HG02642 (cell line): ENCODE data around the gene NPTN.
"Not testable (repeated sequence)": the region's sequence is repeated elsewhere in the genome, so short reads cannot be mapped to it uniquely, and the experiment has no call there.

Source experiments
- ATAC-seq: cut with Tn5 transposase; IDR thresholded peaks from one replicate; pipeline ENCODE4 v1.9.1; 2021; ENCODE audit warnings: mild to moderate bottlenecking; ENCODE audit not compliant: unreplicated experiment, poor library complexity

NPTN gene

DNA sequence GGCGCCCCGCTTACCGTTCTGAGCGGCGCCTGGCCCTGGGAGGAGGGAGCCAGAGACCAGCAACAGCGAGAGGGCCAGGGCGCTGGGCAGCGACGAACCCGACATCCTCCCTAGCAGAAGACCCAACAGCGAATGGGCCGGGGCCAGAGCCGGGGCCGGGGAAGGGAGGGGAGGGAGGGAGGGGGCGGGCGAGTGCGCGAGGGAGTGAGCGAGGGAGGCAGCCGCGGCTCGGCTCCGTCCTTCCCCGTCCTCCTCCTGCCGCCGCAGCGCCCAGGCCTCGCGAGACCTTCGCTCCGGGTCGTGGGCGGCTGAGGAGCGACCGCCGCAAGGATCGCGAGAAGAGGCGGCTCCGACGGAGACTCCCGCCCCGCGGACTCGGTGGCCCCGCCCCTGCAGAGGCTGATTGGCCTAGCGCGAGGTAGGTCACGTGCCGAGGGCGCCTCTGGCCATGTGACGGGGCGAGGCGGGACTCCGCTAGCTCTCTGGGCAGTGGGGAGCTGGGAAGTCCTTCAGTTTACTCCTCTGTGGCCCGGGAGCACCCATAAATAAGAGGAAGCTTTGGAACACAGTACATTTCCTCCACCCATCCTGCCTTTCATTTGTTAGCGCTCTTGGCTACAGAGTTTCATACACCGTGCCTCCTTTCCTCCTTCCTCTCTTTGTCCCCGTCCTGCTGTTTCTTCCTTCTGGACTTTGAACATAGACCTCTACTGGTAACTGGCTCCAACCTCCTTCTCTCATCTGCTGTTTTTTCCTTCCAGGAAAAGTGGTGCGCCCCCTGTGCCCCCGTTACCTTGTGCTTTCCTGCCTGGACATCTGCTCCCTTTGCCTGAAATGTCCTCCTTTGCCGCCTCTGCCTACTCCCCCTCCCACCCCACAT, at the start of gene NPTN:
Gene NPTN, minus strand, starts transcription at position 279 of the 880 bp plus-strand sequence. Its CDS starts 174 bp downstream, at position 105.
- peak; percentile 90 for ATAC-seq

DNA sequence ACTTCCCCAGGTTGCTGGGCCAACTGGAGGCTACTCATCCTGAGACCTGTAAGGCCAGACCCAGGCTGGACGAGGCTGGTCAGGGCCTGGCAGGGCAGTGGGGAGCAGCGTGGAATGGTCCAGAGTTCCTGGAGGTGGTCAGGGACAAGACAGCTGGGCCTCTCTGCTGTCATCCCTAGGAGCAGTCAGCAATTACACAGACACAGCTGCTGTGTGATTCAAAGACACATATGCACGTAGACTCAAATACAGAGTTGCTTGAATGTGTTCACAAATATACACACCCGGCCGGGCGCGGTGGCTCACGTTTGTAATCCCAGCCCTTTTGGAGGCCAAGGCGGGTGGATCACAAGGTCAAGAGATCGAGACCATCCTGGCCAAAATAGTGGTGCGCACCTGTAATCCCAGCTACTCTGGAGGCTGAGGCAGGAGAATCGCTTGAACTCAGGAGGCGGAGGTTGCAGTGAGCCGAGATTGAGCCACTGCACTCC, 49.5 kb upstream of the NPTN start:
- ATAC-seq = no peak

DNA sequence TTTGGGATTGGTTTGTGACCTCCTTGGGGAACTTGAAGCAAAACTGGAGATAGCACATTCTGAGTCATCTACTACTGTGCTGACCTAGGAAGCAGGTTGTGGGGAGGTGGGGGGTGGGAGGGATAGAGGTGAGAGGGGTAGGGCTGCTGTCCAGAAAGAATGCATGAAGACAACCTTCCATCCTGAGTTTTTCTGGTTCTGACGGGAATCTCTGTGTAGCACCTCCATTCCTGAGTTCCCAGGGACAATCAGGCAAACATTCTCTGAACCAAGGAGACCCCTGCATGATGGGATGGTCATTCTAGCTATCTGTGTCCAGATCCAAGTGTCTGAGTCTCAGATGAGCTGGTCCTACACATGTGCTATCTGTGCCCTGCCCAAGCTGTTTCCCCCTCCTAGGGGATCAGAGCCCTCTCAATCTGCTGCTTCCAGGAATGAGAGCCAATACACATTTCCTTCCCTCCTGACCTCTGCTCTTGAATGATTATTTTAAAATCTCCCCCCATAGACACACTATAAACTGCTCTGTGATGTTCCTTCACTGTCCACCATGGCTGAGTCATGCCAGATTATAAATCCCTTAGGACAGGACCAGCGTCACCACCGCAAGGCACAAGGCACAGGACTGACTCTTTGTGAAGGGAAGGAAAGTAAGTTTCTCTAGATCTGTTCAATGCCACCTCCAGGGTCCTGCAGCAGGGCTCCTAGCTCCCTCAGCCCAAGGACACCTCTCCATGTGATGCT, 48.8 kb upstream of the NPTN start:
- no peak for ATAC-seq

DNA sequence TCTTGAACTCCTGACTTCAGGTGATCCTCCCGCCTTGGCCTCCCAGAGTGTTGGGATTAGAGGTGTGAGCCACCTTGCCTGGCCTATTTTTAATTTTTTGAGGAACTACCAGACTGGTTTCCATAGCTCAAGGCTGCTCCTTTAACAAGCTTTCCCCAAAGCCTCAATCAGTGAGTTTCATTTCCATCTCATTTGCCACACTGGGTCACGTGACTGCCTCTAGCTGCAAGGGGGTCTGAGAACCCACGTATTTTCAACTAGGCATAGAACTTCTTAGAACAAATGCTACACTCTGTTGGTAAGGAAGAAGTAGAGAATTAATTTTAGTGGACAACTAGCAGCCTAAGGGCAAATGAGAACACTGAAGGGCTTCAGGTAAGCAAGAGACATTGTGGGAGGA, 47.9 kb upstream of the NPTN start:
- ATAC-seq = no peak

DNA sequence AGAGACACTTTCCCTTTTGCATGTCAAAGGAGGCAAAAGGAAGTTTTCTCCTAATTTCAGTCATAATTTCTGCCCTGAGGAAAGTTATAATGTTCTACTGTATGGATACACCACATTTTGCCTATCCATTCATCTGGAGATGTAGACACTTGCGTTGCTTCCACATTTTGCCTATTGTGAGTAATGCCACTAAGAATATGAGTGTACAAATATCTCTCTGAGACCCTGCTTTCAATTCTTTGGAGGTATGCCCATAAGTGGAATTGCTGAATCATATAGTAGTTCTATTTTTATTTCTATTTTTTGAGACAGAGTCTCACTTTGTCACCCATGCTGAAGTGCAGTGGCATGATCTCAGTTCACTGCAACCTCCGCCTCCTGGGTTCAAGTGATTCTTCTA, 47.4 kb upstream of the NPTN start:
- ATAC-seq = no peak

DNA sequence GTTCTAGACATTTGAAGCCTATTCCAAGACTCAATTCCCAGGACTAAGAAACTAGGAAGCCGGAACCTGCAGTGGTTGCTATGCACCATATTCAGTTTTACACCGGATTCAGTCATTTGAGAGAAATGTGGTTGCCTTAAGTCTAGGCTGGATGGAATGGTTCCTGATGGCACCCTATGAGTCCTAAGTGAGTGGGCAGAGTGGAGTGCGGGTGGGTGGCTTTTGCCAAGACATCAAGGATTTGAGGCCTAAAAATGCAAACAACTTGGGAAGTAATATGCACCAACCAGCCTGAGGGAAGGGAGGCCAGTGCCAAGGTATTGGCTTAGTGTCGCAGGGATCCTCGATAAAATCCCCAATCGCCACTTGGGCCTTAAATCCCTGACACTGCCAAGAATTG, 46.8 kb upstream of the NPTN start:
- no peak for ATAC-seq

DNA sequence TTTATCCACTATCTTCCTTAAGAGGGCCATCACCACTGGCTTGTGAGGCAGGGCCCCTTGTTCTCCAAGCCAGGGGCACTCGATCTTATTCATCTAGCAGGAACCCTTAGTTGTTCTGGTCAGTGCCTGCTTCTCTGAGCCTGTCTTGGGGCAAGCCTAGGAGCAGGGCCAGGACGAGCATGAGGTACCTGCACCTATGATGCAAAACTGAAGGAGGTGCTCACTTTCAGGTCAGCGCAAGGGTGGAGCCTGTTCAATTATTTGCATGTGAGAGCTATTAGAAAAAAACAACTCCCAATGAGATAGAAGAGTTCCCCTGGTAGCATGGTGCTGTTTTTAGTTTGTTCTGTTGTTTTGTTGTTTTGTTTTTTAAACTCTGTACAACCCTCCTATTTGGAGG, 46.0 kb upstream of the NPTN start:
- no peak for ATAC-seq

DNA sequence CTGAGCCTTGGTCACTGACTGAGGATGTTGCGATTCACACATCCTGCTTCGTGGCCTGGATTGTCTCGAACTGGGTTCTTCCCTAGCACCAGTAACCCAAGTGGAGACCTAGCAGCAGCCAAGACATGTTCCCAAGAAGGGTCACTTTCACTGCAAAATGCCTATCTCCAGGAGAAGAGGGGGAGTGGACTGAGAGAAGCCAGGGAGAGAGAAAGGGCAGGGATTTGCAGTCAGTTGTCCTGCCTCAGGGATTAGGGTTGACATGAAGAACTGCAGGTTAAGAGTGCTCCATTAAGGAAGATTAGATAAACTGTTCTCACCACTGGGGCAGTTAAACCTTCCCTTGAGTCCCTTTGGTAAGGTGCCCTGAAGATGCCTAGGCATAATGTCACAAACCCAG, 45.3 kb upstream of the NPTN start:
- no peak for ATAC-seq

DNA sequence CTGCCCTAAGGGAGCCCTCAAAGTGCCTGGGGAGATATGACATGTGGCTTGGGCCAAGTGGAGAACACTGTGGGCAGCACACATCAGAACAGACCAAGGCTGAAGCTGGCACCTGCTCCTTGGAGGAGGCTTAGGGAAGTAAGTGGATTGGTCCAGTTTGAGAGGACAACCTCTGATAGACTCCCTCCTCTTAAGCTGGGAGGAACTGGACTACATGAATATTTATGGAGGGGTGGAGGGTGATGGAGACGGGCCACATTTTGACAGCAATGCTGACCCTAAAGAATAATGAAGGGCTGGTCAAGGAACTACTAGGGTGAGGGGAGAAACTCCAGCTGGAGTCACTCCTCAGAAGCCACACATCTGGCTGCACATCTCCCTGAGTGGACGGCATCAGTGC, 44.5 kb upstream of the NPTN start:
- ATAC-seq = no peak

DNA sequence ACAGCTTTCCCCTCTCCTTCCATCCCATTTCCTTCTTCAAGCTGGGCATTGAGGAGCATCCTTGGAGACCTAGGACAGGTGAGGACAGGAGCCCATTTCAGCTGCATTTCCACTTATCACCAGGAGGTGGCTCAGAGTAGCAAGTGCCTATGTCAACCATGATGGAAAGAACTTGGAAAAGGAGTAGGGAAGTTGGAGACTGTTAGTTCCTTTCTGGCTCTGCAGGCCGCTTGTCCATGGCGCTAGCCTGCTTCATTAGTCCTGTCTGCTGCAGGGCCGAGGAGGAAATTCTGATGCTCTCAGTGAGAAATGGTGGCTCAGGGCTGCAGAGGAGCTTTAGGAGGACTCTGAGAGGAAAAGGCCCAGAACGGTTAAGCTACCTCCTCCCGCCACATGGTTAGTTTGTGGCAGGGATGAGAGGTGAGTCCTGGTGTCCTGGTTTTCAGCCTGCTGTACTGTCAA, 44.0 kb upstream of the NPTN start:
- no peak for ATAC-seq

DNA sequence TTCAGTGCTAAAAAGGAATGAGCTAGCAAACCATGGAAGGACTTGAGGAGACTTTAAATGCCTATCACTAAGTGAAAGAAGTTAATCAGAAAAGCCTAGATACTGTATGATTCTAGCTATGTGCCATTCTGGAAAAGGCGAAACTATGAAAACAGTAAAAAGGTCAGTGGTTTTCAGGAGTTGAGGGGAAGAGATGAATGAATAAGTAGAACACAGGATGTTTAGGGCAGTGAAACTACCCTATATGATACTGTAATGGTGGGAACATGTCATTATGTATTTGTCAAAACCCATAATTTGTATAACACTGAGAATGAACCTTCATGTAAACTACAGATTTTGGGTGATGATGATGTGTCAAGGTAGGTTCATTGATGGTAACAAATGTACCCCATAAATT, 41.4 kb upstream of the NPTN start:
- no peak for ATAC-seq

DNA sequence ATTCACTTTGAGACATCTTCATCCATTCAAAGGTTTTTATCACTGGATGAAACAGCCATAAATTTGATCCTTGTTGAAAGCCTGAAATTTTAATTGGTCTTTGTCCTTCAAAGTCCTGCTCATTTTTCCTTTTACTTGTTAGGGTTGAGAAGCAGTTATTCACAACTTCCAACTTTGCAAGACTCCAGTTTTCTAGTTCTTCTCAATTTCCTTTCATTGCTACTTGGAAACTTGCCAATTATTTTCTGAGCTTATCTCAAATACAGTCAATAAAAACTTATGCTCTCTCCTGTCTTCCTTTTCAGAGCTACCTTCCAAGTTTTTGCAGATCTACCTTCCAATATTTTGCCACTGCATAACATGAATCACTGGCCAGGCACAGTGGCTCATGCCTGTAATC, 27.3 kb upstream of the NPTN start:
- ATAC-seq = no peak

DNA sequence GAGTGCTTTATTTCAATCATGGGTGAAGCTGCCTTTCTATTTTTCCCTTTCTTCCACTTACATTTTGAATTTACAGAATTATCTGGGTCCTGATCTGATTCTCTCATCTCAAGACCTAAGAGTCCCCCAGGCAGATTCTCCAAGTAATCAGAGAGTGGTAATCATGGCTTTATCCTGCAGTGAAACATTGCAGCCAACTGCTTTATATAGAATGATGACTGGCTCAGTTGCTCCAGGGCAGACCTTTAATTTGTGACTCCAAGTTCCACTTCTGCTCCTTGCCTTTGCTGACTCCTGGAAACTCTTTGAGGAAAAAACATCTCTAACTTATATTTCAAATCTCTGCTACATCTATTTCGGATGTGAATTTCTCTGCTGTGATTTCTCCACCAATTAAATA, 25.5 kb upstream of the NPTN start:
- no peak for ATAC-seq

DNA sequence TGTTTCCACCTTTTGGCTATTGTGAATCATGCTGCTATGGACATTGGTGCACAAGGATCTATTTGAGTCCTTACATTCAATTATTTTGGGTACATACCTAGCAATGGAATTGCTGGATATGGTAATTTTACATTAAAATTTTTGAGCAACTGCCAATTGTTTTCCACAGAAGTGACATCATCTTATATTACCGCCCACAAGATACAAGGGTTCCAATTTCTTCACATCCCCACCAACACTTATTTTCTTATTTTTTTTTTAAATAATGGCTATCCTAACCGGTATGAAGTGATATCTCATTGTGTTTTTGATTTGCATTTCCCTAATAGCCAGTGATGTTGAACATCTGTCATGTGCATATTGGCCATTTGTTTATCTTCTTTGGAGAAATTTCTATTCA, 22.5 kb upstream of the NPTN start:
- no peak for ATAC-seq

DNA sequence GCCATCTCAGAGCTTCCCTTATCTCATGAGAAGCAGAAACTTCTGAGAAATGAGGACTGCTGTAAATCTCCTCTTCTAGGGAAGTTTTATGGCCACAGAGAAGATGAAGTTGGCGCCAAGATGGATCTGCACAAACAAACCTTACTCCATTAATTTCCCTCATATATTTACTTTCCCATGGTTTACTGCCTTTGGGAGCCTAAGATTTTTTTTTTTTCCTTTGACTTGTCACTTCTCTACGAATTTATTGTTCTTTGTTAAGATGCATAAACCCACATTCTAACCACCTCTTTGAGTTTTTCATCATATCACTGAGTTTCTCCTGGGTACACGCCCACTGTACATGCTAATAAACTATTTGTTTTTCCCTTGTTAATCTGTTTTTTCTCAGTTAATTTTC, 21.5 kb upstream of the NPTN start:
- no peak for ATAC-seq

DNA sequence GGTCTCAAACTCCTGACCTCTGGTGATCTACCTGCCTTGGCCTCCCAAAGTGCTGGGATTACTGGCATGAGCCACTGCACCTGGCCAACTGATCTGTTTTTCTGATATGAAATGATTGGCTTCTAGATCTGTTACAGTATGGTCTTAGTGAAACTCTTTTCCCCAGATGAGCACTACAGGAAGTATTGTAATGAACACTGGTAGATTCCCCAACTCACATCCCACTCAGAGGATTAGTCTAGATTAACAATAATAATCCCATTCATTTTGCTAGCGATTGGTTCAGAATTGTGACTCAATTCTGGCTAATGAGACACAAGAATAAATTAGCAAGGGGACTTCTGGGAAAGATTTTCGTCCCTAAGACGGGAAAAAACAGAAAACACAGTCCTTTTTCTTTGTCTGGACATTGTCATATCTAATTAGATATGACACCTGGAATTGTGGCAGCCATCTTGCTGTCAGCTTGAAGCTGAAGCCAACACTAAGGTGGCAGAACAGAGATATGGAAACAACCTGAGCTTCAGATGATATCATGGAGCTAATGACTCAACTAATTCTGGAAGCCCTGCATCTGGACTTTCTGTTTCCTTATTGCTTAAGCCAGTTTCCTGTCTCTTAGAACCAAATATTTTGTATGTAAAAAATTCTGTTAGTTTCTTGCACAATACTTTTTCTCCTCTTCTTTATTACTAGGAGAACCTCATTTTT, 17.4 kb upstream of the NPTN start:
- ATAC-seq = no peak

DNA sequence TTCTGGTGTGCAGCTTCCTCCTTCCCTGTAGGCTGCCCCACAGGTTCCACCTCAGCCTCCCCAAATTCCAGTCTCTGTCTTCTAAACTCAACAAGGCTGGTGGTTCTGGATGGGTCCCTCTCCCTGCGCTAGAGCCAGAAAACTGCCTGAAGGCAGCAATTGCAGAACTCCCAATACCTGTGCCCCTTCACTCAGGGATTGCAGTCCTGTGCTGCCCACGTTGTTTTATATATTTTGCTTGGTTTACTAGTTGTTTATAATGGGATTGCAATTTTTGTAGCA, 14.8 kb upstream of the NPTN start:
- ATAC-seq = no peak

DNA sequence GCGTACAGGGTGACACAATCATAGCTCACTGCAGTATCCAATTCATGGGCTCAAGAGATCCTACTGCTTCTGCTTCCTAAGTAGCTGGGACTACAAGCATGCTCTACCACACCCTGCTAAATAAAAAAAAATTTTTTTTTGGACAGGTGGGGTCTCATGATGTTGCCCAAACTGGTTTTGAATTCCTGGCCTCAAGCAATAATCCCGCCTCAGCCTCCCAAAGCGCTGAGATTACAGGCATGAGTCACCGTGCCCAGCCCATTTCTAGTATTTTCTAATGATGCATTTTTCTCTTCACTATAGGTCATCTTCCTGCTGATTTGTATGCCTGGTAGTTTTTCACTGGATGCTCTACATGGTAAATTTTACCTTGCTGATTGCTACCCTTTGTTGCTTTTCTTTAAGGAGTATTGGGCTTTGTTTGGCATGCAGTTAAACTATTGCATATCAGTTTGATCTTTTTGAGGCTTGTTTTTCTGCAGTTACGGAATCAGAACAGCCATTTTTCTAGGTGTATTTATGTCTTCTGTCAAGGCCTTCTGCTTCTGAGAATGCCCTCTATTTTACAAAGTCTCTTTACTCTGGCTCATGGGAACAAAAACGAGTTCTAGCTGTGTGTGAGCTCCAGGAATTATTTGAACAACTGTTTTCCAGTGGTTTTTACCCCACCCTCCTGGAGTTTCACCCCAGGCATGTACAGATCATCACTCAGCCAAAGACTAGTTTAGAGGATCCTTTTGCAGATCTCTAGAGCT, 14.2 kb upstream of the NPTN start:
- ATAC-seq = no peak

DNA sequence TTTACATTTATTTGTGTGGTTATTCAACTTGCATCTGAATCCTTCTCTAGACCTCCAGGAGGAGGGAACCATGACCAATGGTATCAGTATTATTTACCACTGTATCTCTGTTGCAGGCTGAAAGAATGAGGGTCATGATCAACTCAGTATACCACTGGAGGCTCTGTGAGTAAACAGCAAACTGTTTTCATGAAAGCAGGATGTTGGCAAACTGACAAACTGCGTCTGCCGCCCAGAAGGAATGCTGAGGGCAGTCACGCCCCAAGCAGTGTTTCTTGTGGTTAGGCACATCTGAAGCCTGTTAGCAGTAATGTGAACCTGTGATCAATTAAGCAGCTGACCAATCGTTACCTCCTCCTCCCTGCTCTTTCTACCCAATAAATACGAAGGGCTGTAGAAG, 6.3 kb upstream of the NPTN start:
- ATAC-seq = not testable (repeated sequence)

DNA sequence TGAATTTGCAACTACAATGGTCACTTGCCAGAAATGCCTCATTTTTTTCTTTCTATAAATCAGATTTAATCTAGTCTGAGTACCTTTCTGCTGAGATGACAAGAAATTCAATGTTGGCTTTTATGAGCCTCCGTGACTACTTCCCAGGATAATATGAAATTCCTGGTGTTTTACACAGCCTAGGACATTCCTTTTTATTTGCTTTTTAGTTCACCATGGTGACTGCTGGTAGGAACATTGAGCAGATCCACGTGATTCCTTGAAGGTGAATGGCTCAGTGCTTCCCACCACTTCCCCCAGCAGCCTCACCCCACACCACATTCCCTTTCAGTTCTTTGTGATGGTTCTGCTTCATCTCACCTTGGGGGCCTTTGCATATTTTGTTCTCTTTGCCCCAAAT, 4.3 kb upstream of the NPTN start:
- no peak for ATAC-seq
